SK-N-SH (cell line): Measurements from ENCODE around the gene FDXR.

Experiments used
- CHD2 ChIP-seq: fragments of 150-350 bp; IDR thresholded peaks from 2 replicates; pipeline ENCODE4 v1.6.1; 2018; ENCODE audit warnings: low read length; ENCODE audit not compliant: partially characterized antibody
- GABPA ChIP-seq: IDR thresholded peaks from 2 replicates; pipeline ENCODE4 v1.4.0; 2012; ENCODE audit warnings: low read depth, mild to moderate bottlenecking
- MEF2A ChIP-seq: IDR thresholded peaks from 2 replicates; pipeline ENCODE4 v1.4.0; 2012; ENCODE audit warnings: low read depth, borderline replicate concordance
- NFIC ChIP-seq: IDR thresholded peaks from 2 replicates; pipeline ENCODE4 v1.4.0; 2012; ENCODE audit warnings: borderline replicate concordance
- TAF1 ChIP-seq: IDR thresholded peaks from 2 replicates; pipeline ENCODE4 v1.6.1; 2012; ENCODE audit warnings: low read depth, mild to moderate bottlenecking, low read length, moderate library complexity, borderline replicate concordance
- TF ChIP-seq, protein P1 (sequence below): fragments of 200-600 bp; sonication (generic); IDR thresholded peaks from 2 replicates; pipeline ENCODE4 v1.6.1; 2017; ENCODE audit warnings: antibody characterized with exemption, mild to moderate bottlenecking, moderate library complexity
- TF ChIP-seq, protein P2 (sequence below): IDR thresholded peaks from 2 replicates; pipeline ENCODE4 v1.4.0; 2012; ENCODE audit warnings: low read depth
- TF ChIP-seq, protein P3 (sequence below): IDR thresholded peaks from 2 replicates; pipeline ENCODE4 v1.6.1; 2012; ENCODE audit warnings: mild to moderate bottlenecking, low read depth, low read length, moderate library complexity

GRCh38 chr17:74875977-74876593 lies 3.3 kb upstream of the FDXR start:
- TF ChIP-seq, protein P1, sequence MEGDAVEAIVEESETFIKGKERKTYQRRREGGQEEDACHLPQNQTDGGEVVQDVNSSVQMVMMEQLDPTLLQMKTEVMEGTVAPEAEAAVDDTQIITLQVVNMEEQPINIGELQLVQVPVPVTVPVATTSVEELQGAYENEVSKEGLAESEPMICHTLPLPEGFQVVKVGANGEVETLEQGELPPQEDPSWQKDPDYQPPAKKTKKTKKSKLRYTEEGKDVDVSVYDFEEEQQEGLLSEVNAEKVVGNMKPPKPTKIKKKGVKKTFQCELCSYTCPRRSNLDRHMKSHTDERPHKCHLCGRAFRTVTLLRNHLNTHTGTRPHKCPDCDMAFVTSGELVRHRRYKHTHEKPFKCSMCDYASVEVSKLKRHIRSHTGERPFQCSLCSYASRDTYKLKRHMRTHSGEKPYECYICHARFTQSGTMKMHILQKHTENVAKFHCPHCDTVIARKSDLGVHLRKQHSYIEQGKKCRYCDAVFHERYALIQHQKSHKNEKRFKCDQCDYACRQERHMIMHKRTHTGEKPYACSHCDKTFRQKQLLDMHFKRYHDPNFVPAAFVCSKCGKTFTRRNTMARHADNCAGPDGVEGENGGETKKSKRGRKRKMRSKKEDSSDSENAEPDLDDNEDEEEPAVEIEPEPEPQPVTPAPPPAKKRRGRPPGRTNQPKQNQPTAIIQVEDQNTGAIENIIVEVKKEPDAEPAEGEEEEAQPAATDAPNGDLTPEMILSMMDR: no peak
- TF ChIP-seq GABPA (no peak), TAF1 (no peak), MEF2A (no peak), CHD2 (no peak), NFIC (no peak)
- TF ChIP-seq, protein P2, sequence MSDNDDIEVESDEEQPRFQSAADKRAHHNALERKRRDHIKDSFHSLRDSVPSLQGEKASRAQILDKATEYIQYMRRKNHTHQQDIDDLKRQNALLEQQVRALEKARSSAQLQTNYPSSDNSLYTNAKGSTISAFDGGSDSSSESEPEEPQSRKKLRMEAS: no peak
- TF ChIP-seq, protein P3, sequence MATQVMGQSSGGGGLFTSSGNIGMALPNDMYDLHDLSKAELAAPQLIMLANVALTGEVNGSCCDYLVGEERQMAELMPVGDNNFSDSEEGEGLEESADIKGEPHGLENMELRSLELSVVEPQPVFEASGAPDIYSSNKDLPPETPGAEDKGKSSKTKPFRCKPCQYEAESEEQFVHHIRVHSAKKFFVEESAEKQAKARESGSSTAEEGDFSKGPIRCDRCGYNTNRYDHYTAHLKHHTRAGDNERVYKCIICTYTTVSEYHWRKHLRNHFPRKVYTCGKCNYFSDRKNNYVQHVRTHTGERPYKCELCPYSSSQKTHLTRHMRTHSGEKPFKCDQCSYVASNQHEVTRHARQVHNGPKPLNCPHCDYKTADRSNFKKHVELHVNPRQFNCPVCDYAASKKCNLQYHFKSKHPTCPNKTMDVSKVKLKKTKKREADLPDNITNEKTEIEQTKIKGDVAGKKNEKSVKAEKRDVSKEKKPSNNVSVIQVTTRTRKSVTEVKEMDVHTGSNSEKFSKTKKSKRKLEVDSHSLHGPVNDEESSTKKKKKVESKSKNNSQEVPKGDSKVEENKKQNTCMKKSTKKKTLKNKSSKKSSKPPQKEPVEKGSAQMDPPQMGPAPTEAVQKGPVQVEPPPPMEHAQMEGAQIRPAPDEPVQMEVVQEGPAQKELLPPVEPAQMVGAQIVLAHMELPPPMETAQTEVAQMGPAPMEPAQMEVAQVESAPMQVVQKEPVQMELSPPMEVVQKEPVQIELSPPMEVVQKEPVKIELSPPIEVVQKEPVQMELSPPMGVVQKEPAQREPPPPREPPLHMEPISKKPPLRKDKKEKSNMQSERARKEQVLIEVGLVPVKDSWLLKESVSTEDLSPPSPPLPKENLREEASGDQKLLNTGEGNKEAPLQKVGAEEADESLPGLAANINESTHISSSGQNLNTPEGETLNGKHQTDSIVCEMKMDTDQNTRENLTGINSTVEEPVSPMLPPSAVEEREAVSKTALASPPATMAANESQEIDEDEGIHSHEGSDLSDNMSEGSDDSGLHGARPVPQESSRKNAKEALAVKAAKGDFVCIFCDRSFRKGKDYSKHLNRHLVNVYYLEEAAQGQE: no peak
